ENCODE data around the gene KCNJ6.

The KCNJ6 gene

DNA sequence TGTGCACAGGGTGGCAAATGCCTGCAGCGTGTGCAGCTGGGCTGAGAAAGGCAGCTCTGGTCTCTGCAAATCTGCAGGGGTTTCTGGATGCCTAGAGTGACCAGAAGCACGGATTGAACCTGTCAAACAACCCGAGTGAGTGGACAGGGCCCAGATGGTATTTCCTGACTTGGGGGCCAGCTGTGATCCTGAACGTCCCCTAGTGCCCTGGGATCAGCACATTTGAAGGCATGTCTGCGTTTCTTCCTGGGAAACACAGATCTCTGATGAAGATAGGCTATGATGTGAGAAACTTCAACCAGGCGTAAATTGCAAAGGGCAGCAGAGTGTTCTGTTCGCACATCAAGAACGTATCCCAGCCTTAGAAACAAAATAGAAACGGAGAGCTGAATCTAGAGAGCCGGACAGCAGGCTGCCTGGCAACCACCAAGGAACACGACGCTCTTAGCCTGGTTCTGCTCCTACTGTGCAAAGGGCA, 163.1 kb downstream of the KCNJ6 start:
- TF ChIP-seq CTCF (IDR thresholded peaks at IDR 0.05): no peak

DNA sequence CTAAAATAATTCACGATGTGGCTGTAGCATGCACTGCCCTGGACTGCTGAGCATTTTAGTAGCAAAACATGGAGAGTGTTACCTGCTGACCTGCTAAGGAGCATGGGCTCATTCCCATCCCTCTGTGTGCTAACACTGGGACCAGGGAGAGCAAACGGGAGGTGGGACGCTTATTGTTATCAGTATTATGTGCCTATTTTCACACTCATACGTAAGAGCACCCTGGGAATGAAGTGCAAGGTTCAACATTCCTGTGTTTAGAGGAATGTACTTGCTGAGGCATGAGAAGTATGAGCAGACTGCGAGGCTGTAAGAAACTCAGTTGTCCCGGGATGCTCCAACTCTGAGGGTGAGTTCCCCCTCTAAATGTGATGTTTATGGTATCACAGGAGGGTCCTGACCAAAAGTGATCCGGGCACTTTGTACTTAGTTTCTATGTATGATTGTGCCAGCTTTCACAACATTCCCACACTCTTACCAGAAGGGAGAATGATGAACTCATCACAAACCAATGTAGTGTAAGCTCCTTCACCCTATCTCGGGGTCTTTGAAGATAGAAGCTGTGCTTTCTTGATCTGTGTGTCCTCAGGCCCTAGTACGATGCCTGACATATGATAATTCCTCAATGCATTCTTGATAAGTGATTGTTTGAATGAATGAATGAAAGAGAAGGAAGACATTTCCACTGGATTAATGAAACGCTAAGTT, 164.8 kb downstream of the KCNJ6 start:
- TF ChIP-seq CTCF (IDR thresholded peaks at IDR 0.05): no peak

DNA sequence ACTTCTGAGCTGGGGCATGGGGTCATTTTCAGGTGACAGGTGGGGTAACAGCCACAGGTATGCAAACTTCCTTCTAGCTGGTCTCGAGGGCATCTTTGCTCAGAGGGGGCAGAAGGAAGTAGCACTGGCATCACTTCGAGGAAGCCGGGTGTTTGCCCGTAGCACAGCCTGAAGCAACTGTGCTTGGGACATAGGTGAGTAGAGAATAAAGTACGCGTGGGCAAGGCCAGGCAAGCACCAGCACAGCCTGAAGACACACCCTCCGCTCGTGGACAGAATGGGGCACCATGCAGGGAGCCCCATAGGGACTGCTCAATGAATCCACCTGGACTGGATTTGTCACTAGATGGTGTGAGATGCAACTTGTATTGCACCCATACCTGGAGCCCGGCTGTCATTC, 167.1 kb downstream of the KCNJ6 start:
- no peak for TF ChIP-seq CTCF (IDR thresholded peaks at IDR 0.05)

DNA sequence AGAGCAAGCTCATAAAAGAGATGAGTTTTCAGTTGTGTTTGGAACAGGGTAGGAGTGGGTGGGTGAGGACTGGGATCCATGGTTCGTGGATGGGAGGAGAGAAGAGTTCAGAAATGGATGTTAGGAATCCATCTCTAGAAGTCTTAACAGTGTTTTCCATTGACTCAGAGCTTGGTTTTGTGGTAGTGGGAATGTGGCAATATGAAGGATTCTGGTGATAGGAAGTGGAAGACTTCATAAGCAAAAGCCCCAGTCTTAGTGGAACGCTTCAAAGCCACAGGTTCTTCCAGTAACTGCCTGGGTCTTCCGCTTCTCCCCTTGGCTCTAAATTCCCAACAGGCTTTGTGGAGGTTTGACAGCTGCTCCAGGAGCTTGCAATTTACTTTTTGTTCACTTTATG, 167.9 kb downstream of the KCNJ6 start:
- no peak for TF ChIP-seq CTCF (IDR thresholded peaks at IDR 0.05)

DNA sequence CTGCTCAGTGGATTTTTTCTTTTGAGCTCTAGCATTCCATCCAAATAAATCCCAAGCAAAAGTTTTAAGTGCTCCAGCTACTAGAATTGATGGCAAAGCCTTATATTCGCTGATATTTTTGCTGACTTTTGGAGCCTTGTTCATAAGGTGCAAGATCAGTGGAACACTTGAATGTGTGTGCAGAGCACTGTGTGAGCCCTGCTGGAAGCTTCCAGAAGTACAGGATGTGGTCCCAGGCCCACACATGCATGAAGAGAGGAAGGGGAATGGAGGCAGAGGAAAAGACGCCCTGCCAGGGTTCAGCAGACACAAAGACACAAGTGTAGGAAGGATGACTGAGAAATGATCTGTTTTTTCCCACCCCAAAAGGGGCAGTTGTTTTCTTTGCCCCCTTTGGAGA, 169.4 kb downstream of the KCNJ6 start:
- no peak for TF ChIP-seq CTCF (IDR thresholded peaks at IDR 0.05)

GRCh38 chr21:37744551-37744950, 171.7 kb downstream of the KCNJ6 start:
- no peak for TF ChIP-seq CTCF (IDR thresholded peaks at IDR 0.05)

DNA sequence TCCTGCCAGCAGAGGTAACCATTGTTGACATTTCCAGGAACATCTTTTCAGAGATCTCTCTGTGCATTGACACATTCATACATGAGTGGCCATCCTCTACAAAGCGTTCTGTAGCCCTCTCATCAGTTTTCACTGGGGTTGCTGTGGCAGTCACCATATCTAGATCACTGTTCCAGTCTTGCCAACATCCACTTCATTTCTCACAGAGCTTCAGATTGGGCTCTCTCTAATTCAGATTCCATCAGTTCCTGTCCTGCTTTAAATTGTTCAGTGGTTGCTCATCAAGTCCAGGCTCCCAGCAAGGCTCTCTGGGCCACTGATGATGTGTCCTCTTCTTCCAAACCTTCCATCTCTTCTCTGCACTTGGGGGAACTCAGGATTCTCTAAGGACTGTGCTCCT, 173.7 kb downstream of the KCNJ6 start:
- no peak for TF ChIP-seq CTCF (IDR thresholded peaks at IDR 0.05)

DNA sequence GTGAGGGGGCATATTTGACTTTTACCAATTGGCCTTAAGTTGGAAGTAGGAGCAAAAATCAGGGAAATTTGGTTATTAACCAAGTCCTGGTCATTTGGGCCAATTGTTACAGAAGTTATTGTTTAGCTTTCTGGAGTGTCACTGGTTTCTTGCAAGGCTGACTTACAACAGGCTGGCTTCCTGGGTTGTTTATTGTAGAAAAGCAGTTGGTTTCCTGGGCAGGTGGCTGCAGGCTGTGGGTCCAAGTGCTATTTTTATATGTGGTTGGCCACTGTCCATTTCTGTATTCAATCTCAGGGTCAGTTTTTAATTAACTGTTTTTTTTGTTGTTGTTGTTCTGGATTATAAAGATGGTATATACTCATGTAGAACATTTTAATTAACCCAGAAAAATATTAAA, 174.1 kb downstream of the KCNJ6 start:
- no peak for TF ChIP-seq CTCF (IDR thresholded peaks at IDR 0.05)

All from LNCAP (cell line).